GDM1 (cell line): ENCODE results near the gene MORN3.
"Not testable (repeated sequence)": the region's sequence is repeated elsewhere in the genome, so short reads cannot be mapped to it uniquely, and the experiment has no call there.

Experiments
- DNase-seq: peaks from one replicate; lab custom pipeline; 2025; lab: John Stamatoyannopoulos, UW

The MORN3 gene

DNA sequence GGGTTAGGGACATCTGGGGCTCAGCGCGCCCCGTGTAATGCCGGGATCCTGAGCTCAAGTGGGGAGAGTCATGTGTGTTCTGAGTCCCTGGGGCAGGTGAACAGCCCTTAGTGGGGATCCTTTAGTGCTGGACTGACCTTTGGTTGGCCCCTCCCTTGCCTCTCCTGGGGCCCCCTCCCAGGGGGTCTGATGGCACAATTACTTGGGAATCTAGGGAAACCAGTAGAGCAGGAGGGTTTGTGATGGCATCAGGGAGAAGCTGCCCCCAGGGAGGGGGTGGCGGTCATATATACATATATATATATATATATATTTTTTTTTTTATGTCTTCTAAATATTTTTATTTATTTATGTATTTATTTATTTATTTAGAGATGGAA lies at the start of gene MORN3:
Gene MORN3, minus strand, starts transcription at position 134 of the 380 bp plus-strand sequence. CDS start 171 bp downstream, outside the sequence.
- DNase-seq = no peak

DNA sequence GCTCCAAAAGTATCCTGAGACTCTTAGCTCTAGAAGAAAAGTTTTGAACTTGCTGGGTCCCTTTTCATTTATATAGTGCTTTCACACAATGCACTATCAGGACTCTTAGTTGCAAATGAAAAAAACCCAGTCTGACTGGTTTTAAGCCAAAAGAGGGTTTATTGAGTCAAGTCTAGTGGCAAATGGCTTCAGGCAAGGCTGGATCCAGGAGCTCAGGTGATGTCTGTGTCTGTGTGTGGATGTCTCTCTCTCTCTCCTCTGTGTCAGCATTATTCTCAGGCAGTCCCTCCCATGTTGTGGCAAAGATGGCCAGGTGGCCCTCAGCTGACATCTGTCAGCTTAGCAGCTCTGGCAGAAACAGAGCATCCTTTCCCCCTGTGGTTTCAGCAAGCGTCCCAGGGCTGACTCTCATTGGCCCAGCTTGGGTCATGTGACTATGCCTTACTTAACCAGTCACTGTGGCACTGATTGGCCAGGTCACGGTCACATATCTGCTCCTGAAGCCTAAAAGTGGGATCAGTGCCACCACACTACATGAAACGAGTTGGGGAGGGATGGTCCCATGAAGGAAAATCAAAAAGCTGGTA lies 49.3 kb upstream of the MORN3 start:
- no peak for DNase-seq

- no peak for DNase-seq
These were observed 47.7 kb upstream of the MORN3 start for GRCh38 chr12:121717041-121717699.

DNA sequence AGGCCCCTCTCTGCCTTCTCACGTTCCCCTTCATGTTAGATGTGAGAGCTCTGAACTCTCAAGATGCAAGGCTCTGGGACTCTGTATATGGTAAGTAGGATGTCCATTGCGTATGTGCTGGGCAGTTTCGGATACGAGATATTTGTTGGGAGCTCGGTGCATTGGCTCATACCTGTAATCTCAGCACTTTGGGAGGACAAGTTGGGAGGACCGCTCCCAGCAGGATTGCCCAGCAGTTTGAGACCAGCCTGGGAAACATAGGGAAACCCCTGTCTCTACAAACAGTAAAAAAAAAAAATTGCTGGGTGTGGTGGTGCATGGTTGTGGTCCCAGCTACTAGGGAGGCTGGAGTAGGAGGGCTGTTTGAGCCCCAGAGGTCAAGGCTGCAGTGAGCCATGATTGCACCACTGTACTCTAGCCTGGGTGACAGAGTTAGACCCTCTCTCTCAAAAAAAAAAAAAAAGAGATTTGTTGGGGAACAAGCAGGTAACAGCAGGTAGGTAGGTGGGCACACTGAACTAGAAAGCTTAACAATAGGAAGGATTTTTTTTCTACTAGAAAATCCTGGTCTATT lies 46.5 kb upstream of the MORN3 start:
- no peak for DNase-seq

GRCh38 chr12:121715055-121715454 lies 45.6 kb upstream of the MORN3 start:
- DNase-seq = not testable (repeated sequence)

DNA sequence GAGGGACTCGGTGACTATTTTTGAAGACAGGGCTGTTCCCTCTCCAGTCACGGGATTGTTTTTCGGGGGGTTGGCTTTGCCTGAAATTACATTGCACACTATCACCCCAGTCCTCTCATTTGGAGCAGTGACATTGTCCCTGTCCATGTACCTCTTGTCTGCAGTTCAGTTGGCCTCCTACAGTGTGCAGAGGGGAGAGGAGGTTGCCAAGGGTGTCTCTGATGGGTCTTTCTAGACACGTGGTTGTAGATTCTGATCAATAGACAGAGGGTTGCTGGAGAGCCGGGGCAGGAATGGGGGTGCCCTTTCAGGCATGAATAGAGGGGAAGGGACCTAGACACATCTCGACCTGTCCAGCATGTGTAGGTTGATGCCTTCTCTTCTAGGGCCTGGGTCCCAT lies 44.3 kb upstream of the MORN3 start:
- DNase-seq = no peak

- no peak for DNase-seq
These were observed 43.9 kb upstream of the MORN3 start for GRCh38 chr12:121713257-121713777.

DNA sequence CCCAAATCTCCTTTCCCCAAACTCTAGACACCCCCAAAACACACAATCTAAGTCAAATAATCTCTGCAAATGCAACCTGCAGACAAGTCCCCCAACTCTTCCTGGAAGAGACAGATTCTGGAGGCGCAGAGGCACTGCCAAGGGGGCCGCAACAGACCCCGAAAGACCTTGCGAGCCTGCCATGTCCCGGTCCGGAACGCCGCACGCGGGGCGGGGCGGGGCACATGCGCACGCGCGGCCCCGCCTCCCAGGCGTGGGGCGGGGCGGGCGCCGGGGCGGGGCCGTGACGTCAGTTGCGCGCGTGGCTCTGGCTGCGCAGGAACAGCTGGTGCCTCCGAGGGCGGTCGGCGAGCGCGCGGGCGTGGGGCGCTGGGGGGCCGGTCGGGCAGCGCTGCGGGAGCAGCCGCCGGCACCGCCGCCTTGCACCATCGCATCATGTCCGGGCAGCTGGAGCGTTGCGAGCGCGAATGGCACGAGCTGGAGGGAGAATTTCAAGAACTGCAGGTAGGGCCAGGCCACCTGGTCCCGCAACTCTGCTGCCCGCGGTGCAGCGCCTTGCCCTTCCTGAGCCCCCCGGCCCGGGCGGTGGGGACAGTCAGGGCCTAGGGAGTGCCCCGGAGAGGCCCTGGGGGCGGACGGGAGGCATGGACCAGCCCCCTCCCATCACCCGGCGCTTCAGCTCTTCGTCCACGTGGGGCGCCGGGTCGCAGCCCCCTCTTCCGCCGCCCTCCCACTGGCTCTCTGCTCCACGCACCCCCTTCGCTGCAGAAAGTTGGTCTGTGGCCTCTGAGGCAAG lies 43.2 kb upstream of the MORN3 start, which contains the start of gene TMEM120B:
Gene TMEM120B, plus strand, starts transcription at position 292 of the 796 bp plus-strand sequence. Its CDS starts 144 bp downstream, at position 436.
- DNase-seq = peak; percentile 76

DNA sequence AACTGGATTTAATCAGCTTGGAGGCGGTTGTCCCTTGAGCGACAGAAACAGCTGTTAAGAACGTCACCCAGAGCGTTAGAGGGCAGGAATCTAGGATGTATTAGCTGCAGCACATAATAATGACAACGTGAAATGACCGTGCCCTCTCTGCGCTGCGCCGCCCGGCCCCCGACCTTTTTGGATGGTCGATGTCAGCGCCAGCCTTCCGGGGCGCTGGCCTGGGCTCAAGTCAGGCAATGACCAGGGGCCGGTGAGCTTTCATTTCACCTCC lies 42.7 kb upstream of the MORN3 start:
- DNase-seq = no peak

GRCh38 chr12:121711361-121712189 lies 42.1 kb upstream of the MORN3 start:
- no peak for DNase-seq

- no peak for DNase-seq
These were observed 40.1 kb upstream of the MORN3 start for GRCh38 chr12:121709478-121709961.

- DNase-seq = not testable (repeated sequence)
These were observed 39.6 kb upstream of the MORN3 start for GRCh38 chr12:121709064-121709424.

GRCh38 chr12:121708313-121709063 lies 39.0 kb upstream of the MORN3 start:
- DNase-seq = no peak

DNA sequence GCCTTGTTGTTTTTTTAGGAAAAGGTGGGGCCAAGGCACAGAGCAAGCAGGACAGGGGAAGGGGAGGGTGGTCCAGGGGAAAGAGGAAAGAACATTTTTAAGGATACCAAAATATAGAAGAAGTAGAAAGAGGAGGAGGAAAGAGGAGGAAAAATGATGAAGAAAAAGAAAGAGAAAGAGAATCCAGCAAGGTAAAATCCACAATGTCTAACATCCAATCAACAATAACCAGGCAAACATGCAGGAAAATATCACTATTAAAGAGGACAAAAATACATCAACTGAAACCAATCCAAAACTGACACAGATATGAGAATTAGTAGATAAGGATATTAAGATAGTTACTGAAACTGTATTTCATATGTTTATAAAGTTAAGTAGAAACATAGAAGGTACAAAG lies 36.1 kb upstream of the MORN3 start:
- DNase-seq = no peak

DNA sequence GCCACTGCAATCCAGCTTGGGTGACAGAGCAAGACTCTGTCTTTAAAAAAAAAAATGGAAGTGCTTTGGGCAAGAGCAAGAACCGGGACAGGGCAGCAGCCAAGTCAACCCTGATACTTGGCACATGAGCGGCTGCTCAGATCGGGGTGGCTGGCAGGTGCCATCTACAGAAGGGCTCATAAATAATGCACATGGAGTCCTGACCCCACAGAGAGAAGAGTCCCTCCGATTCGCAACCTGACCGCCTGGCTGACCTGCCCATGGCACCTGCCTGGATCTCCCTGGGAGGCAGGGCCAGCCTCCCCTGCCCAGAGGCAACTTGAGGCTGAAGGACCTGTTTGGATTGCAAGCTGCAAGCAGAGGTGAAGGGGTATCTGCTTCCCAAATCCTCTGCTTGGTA lies 33.5 kb upstream of the MORN3 start:
- no peak for DNase-seq

DNA sequence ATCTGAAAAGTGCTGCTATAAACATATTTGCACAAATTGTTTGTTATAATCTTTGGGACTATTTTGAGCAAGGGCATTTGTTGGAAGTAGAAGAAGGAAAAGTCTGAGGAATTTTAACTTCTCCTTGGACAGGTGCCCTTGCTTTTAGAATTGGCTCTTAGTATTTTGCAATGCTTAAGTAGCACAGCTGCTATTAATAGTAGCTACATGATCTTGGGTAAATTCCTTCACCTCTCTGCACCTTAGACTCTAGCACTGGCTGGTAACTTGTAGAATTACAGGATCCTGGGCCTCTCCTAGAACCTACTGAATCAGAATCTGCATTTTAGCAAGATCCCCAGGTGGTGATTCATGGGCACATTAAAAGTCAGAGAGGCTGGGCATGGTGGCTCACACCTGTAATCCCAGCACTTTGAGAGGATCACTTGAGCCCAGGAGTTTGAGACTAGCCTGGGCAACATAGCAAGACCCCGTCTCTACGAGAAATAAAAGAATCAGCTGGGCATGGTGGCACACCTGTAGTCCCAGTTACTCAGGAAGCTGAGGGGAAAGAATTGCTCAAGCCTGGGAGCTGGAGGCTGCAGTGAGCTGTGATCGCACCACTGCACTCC lies 32.3 kb upstream of the MORN3 start:
- no peak for DNase-seq

DNA sequence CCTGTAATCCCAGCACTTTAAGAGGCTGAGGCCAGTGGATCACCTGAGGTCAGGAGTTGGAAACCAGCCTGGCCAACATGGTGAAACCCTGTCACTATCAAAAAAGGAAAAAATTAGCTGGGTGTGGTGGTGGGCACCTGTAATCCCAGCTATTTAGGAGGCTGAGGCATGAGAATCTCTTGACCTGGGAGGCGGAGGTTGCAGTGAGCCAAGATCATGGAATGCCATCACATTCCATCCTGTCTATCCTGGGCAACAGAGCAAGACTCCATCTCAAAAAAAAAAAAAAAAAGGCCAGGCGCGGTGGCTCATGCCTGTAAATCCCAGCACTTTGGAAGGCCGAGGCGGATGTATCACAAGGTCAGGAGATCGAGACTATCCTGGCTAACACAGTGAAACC lies 28.4 kb upstream of the MORN3 start:
- DNase-seq = not testable (repeated sequence)

- peak; percentile 7 for DNase-seq
These were observed 27.7 kb upstream of the MORN3 start for GRCh38 chr12:121697093-121697698.

GRCh38 chr12:121693155-121693687 lies 23.8 kb upstream of the MORN3 start:
- DNase-seq = no peak

DNA sequence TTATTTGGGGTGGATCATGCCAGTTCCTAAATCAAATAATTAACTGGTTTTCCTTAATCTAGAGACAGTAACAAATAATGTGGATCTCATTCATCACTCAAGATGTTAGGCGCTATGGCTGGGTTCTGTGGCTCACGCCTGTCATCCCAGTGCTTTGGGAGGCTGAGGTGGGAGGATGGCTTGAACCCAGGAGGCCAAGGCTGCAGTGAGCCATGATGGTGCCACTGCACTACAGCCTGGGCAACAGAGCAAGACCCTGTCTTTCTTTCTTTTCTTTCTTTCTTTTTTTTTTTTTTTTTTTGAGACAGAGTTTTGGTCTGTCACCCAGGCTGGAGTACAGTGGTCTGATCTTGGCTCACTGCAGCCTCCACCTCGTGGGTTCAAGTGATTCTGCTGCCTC lies 23.3 kb upstream of the MORN3 start:
- DNase-seq = not testable (repeated sequence)
